ENCODE results near the gene MAG. TPM values are rescaled to one million over a fixed set of nuclear protein-coding genes. Genes with fewer than 3 reads are reported as not detected.
"Not testable (repeated sequence)": the region's sequence is repeated elsewhere in the genome, so short reads cannot be mapped to it uniquely, and the experiment has no call there.

Gene MAG
- total RNA-seq, 1 experiment from 2014 or later: 0.17 TPM

DNA sequence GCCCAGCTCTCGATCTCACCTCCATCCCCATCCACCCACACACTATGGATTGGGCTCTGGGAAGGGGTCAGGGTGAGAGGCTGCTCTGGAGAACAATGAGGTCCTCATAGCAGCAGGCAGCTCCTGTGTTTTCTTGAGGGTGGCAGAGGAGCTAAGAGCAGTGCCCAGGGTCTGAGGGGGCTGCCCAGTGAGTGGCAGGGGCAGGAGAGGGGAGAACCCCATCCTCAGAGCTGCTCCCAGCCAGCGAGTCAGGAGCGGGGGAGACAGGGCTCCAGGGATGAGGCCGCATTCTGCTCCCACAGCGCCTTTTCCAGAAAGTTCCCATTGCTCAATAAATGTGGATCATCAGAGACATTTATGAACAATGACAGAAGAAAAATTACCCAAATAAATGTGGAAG, 68.1 kb downstream of the MAG start:
- intact Hi-C loops (cut with micrococcal nuclease); H3K9me2 ChIP-seq (ENCODE audit: insufficient read depth); H3K79me2 ChIP-seq (ENCODE audit: insufficient read depth, low read length); H3K4me2 ChIP-seq (ENCODE audit: low read length); H3K27ac ChIP-seq (ENCODE audit: low read depth, low read length); H3K36me3 ChIP-seq (ENCODE audit: control insufficient read depth in 1 of 2, insufficient read depth in 2 of 2, low read length in 2 of 2); H3K9me3 ChIP-seq (ENCODE audit: control insufficient read depth in 1 of 2, insufficient read depth in 1 of 2, low read depth in 1 of 2, low read length in 2 of 2); ATAC-seq; BruUV-seq (replicated peaks); H2AFZ ChIP-seq (ENCODE audit: low read depth, low read length, poor library complexity, severe bottlenecking); POLR2A ChIA-PET; RAD21 ChIA-PET (ENCODE audit: low non-redundant PET in 1 of 2, low total read pairs in 2 of 2, uncharacterized antibody in 2 of 2, unreplicated experiment in 2 of 2); H3K4me3 ChIP-seq (replicated peaks in 1 of 2; ENCODE audit: low read depth in 1 of 2, low read length in 2 of 2); H3K9ac ChIP-seq (ENCODE audit: low read length); H3K4me1 ChIP-seq (ENCODE audit: control insufficient read depth in 1 of 2, insufficient read depth in 2 of 2, low read length in 2 of 2); CTCF ChIA-PET; H3K27me3 ChIP-seq (ENCODE audit: insufficient read depth, low read length); H4K20me1 ChIP-seq (ENCODE audit: insufficient read depth); DNase-seq (ENCODE audit: low read depth, low spot score): not testable (repeated sequence)

DNA sequence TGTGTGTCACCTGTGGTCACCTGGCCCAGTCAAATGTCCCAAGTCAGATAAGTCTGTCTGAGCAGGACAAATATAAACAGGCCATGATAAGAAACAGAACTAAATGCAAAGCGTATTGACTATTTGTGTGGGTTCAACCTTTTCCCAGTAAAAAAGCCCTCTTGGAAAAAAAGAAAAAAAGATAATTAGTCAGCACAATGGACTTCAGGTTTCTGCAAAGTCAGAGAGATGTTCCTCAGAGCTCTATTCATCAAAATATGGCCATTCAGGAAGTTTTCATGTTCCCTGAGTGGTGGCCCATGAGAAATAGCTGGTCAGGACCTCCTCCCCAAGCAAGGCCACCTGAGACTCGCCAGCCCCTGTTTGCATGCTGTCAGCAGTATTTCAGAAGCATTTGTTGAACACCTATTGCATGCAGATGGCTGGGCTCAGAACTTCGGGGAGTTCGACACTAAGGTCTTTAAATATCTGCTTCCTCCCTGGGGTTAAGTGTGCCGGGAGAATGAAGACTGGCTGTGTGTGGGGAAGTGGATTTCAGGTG, 69.0 kb downstream of the MAG start:
- ATAC-seq: no peak
- TF ChIP-seq CEBPB (IDR thresholded peaks at IDR 0.05; ENCODE audit: low read depth) (no peak), POLR2AphosphoS5 (IDR thresholded peaks at IDR 0.05; ENCODE audit: low read depth, low read length) (no peak), ELF1 (IDR thresholded peaks at IDR 0.05; ENCODE audit: borderline replicate concordance, low read depth) (no peak), RAD21 (IDR thresholded peaks at IDR 0.05; ENCODE audit: low read depth) (no peak), SRF (IDR thresholded peaks at IDR 0.05; ENCODE audit: low read depth) (no peak), CBX3 (IDR thresholded peaks at IDR 0.05; ENCODE audit: low read depth) (no peak), YY1 (IDR thresholded peaks at IDR 0.05; ENCODE audit: extremely low read depth, insufficient replicate concordance, low read depth, low read length) (no peak), EZH2phosphoT487 (IDR thresholded peaks at IDR 0.05; ENCODE audit: borderline replicate concordance) (no peak), POLR2A (IDR thresholded peaks at IDR 0.05; ENCODE audit: borderline replicate concordance, extremely low read depth, insufficient read depth, insufficient read length) (no peak), ZNF274 (IDR thresholded peaks at IDR 0.05; ENCODE audit: low read depth, low read length) (no peak)
- TF ChIP-seq, protein P1, sequence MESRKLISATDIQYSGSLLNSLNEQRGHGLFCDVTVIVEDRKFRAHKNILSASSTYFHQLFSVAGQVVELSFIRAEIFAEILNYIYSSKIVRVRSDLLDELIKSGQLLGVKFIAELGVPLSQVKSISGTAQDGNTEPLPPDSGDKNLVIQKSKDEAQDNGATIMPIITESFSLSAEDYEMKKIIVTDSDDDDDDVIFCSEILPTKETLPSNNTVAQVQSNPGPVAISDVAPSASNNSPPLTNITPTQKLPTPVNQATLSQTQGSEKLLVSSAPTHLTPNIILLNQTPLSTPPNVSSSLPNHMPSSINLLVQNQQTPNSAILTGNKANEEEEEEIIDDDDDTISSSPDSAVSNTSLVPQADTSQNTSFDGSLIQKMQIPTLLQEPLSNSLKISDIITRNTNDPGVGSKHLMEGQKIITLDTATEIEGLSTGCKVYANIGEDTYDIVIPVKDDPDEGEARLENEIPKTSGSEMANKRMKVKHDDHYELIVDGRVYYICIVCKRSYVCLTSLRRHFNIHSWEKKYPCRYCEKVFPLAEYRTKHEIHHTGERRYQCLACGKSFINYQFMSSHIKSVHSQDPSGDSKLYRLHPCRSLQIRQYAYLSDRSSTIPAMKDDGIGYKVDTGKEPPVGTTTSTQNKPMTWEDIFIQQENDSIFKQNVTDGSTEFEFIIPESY (IDR thresholded peaks at IDR 0.05; ENCODE audit: extremely low read depth, insufficient replicate concordance, low read length): no peak
- TF ChIP-seq, protein P2, sequence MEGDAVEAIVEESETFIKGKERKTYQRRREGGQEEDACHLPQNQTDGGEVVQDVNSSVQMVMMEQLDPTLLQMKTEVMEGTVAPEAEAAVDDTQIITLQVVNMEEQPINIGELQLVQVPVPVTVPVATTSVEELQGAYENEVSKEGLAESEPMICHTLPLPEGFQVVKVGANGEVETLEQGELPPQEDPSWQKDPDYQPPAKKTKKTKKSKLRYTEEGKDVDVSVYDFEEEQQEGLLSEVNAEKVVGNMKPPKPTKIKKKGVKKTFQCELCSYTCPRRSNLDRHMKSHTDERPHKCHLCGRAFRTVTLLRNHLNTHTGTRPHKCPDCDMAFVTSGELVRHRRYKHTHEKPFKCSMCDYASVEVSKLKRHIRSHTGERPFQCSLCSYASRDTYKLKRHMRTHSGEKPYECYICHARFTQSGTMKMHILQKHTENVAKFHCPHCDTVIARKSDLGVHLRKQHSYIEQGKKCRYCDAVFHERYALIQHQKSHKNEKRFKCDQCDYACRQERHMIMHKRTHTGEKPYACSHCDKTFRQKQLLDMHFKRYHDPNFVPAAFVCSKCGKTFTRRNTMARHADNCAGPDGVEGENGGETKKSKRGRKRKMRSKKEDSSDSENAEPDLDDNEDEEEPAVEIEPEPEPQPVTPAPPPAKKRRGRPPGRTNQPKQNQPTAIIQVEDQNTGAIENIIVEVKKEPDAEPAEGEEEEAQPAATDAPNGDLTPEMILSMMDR (IDR thresholded peaks at IDR 0.05 in 2 of 3, conservative IDR thresholded peaks at IDR 0.05 in 1 of 3; ENCODE audit: borderline replicate concordance in 1 of 3, insufficient read depth in 1 of 3, low read depth in 2 of 3, low read length in 2 of 3): no peak
- TF ChIP-seq, protein P3, sequence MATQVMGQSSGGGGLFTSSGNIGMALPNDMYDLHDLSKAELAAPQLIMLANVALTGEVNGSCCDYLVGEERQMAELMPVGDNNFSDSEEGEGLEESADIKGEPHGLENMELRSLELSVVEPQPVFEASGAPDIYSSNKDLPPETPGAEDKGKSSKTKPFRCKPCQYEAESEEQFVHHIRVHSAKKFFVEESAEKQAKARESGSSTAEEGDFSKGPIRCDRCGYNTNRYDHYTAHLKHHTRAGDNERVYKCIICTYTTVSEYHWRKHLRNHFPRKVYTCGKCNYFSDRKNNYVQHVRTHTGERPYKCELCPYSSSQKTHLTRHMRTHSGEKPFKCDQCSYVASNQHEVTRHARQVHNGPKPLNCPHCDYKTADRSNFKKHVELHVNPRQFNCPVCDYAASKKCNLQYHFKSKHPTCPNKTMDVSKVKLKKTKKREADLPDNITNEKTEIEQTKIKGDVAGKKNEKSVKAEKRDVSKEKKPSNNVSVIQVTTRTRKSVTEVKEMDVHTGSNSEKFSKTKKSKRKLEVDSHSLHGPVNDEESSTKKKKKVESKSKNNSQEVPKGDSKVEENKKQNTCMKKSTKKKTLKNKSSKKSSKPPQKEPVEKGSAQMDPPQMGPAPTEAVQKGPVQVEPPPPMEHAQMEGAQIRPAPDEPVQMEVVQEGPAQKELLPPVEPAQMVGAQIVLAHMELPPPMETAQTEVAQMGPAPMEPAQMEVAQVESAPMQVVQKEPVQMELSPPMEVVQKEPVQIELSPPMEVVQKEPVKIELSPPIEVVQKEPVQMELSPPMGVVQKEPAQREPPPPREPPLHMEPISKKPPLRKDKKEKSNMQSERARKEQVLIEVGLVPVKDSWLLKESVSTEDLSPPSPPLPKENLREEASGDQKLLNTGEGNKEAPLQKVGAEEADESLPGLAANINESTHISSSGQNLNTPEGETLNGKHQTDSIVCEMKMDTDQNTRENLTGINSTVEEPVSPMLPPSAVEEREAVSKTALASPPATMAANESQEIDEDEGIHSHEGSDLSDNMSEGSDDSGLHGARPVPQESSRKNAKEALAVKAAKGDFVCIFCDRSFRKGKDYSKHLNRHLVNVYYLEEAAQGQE (IDR thresholded peaks at IDR 0.05; ENCODE audit: low read depth): no peak

More for the DNA sequence above, 69.0 kb downstream of the MAG start:
- H2AFZ ChIP-seq (ENCODE audit: low read depth, low read length, poor library complexity, severe bottlenecking): no peak overlapping the region
- H3K4me2 ChIP-seq (ENCODE audit: low read length): no peak overlapping the region
- no peak overlapping the region for H3K27ac ChIP-seq (ENCODE audit: low read depth, low read length)
- H3K27me3 ChIP-seq (ENCODE audit: insufficient read depth, low read length): peaks cover 4% of the 10 kb centered on the region; the same call in 1 of the 2 replicates
- CTCF ChIA-PET: no interaction called here
- DNase-seq (ENCODE audit: low read depth, low spot score): no peak
- H3K9me2 ChIP-seq (ENCODE audit: insufficient read depth): no peaks in the 10 kb centered on the region
- no peak overlapping the region for H3K4me3 ChIP-seq (replicated peaks in 1 of 2; ENCODE audit: low read depth in 1 of 2, low read length in 2 of 2)
- no TSS peak for BruUV-seq (replicated peaks)
- no peaks in the 10 kb centered on the region for H4K20me1 ChIP-seq (ENCODE audit: insufficient read depth)
- H3K9ac ChIP-seq (ENCODE audit: low read length): no peak overlapping the region
- H3K9me3 ChIP-seq (ENCODE audit: control insufficient read depth in 1 of 2, insufficient read depth in 1 of 2, low read depth in 1 of 2, low read length in 2 of 2): no peaks in the 10 kb centered on the region
- RAD21 ChIA-PET (ENCODE audit: low non-redundant PET in 1 of 2, low total read pairs in 2 of 2, uncharacterized antibody in 2 of 2, unreplicated experiment in 2 of 2): no interaction called here
- no peaks in the 10 kb centered on the region for H3K79me2 ChIP-seq (ENCODE audit: insufficient read depth, low read length)
- H3K4me1 ChIP-seq (ENCODE audit: control insufficient read depth in 1 of 2, insufficient read depth in 2 of 2, low read length in 2 of 2): no peaks in the 10 kb centered on the region
- POLR2A ChIA-PET: no interaction called here
- intact Hi-C loops (cut with micrococcal nuclease): no loop called here
- no peaks in the 10 kb centered on the region for H3K36me3 ChIP-seq (ENCODE audit: control insufficient read depth in 1 of 2, insufficient read depth in 2 of 2, low read length in 2 of 2)

All from HCT116 (cell line).